Measurements from ENCODE around the gene P4HA2. TPM values are rescaled to one million over a fixed set of nuclear protein-coding genes. Genes with fewer than 3 reads are reported as not detected.

Gene P4HA2
- polyA plus RNA-seq, 1 donor (not counting 4 experiments of a cell fraction or from before 2014, with no cell fraction given) = 93.6 TPM

- dilution Hi-C loops (cut with MboI; ENCODE audit: extremely low pct_ligation_motif_present, low sequenced_read_pairs) = no loop called here
- peaks cover 45% of the 10 kb centered on the region for H3K4me1 ChIP-seq (ENCODE audit: control insufficient read depth, extremely low read depth, insufficient read depth, low read length)
- peak; percentile 94 for FAIRE-seq
- H3K27ac ChIP-seq (ENCODE audit: control insufficient read depth, insufficient read depth, low read length) = peak overlapping the region; percentile 73
- H3K36me3 ChIP-seq (ENCODE audit: control insufficient read depth in 2 of 2, extremely low read depth in 1 of 2, insufficient read depth in 2 of 2, low read length in 2 of 2) = no peaks in the 10 kb centered on the region
- H3K27me3 ChIP-seq (ENCODE audit: control insufficient read depth, extremely low read depth, insufficient read depth, low read length) = no peaks in the 10 kb centered on the region
- no peak overlapping the region for H2AFZ ChIP-seq (ENCODE audit: control insufficient read depth, low read length)
- no peaks in the 10 kb centered on the region for H3K9me3 ChIP-seq (ENCODE audit: control insufficient read depth, low read depth, low read length)
- no peaks in the 10 kb centered on the region for H3K9me1 ChIP-seq (ENCODE audit: control insufficient read depth, extremely low read depth, insufficient read depth, low read length)
- no peaks in the 10 kb centered on the region for H4K20me1 ChIP-seq (ENCODE audit: control insufficient read depth, extremely low read depth, insufficient read depth, low read length)
- peak; percentile 66 for DNase-seq (ENCODE audit: low read depth, low spot score)
- peak overlapping the region; percentile 53 for H3K9ac ChIP-seq (ENCODE audit: control insufficient read depth, extremely low read depth, insufficient read depth, low read length)
- peaks cover 34% of the 10 kb centered on the region for H3K79me2 ChIP-seq (ENCODE audit: control insufficient read depth, insufficient read depth, low read length)
- TF ChIP-seq CTCF (optimal IDR thresholded peaks at IDR 0.05 in 1 of 3, IDR thresholded peaks at IDR 0.05 in 1 of 3, conservative IDR thresholded peaks at IDR 0.05 in 1 of 3; ENCODE audit: extremely low read depth in 1 of 3, insufficient read depth in 2 of 3, low read length in 3 of 3) = no peak
- TF ChIP-seq EZH2 (IDR thresholded peaks at IDR 0.05; ENCODE audit: low read length) = no peak
- peak overlapping the region; percentile 9 to 53 (median 47) for H3K4me3 ChIP-seq (ENCODE audit: control insufficient read depth in 2 of 3, extremely low read depth in 1 of 3, insufficient read depth in 2 of 3, low read depth in 1 of 3, low read length in 3 of 3)
- H3K4me2 ChIP-seq (ENCODE audit: control insufficient read depth, extremely low read depth, insufficient read depth, low read depth, low read length) = peak overlapping the region; percentile 98
These were observed 2.3 kb downstream of the P4HA2 start for GRCh38 chr5:132225165-132226032.

- Histone ChIP-seq H2AFZ (ENCODE audit: control insufficient read depth, low read length) (no peak overlapping the region), H3K27me3 (ENCODE audit: control insufficient read depth, extremely low read depth, insufficient read depth, low read length) (no peaks in the 10 kb centered on the region), H3K79me2 (ENCODE audit: control insufficient read depth, insufficient read depth, low read length) (peaks cover 36% of the 10 kb centered on the region), H3K4me3 (ENCODE audit: control insufficient read depth in 2 of 3, extremely low read depth in 1 of 3, insufficient read depth in 2 of 3, low read depth in 1 of 3, low read length in 3 of 3) (peak overlapping the region; percentile 9 to 53 (median 47)), H3K4me2 (ENCODE audit: control insufficient read depth, extremely low read depth, insufficient read depth, low read depth, low read length) (peak overlapping the region; percentile 98), H3K9ac (ENCODE audit: control insufficient read depth, extremely low read depth, insufficient read depth, low read length) (peak overlapping the region; percentile 53), H3K9me1 (ENCODE audit: control insufficient read depth, extremely low read depth, insufficient read depth, low read length) (no peaks in the 10 kb centered on the region), H3K4me1 (ENCODE audit: control insufficient read depth, extremely low read depth, insufficient read depth, low read length) (peaks cover 51% of the 10 kb centered on the region), H4K20me1 (ENCODE audit: control insufficient read depth, extremely low read depth, insufficient read depth, low read length) (no peaks in the 10 kb centered on the region), H3K36me3 (ENCODE audit: control insufficient read depth in 2 of 2, extremely low read depth in 1 of 2, insufficient read depth in 2 of 2, low read length in 2 of 2) (no peaks in the 10 kb centered on the region), H3K9me3 (ENCODE audit: control insufficient read depth, low read depth, low read length) (no peaks in the 10 kb centered on the region), H3K27ac (ENCODE audit: control insufficient read depth, insufficient read depth, low read length) (peak overlapping the region; percentile 73)
- FAIRE-seq (no peak), DNase-seq (ENCODE audit: low read depth, low spot score) (no peak)
- dilution Hi-C loops (cut with MboI; ENCODE audit: extremely low pct_ligation_motif_present, low sequenced_read_pairs) = no loop called here
- TF ChIP-seq EZH2 (IDR thresholded peaks at IDR 0.05; ENCODE audit: low read length) (no peak), CTCF (optimal IDR thresholded peaks at IDR 0.05 in 1 of 3, IDR thresholded peaks at IDR 0.05 in 1 of 3, conservative IDR thresholded peaks at IDR 0.05 in 1 of 3; ENCODE audit: extremely low read depth in 1 of 3, insufficient read depth in 2 of 3, low read length in 3 of 3) (no peak)
These were observed 2.9 kb downstream of the P4HA2 start for GRCh38 chr5:132224716-132225115.
